Endodermal cell (in vitro differentiated cells): Measurements from ENCODE around the gene RASGRF2. TPM values are rescaled to one million over a fixed set of nuclear protein-coding genes. Genes with fewer than 3 reads are reported as not detected.

Experiments
- DNase-seq: peaks from one replicate; pipeline ENCODE4 v3.0.0-alpha.2; 2017
- H3K27ac ChIP-seq: 2 replicates; pipeline ENCODE4 v1.5.1; 2013; ENCODE audit warnings: mild to moderate bottlenecking, low read depth, low read length, moderate library complexity
- H3K27me3 ChIP-seq: 2 replicates; pipeline ENCODE4 v1.6.1; 2013; ENCODE audit warnings: mild to moderate bottlenecking, low read length, moderate library complexity; ENCODE audit not compliant: insufficient read depth, control insufficient read depth, poor library complexity, severe bottlenecking
- H3K36me3 ChIP-seq: 2 replicates; pipeline ENCODE4 v1.7.0; 2013; ENCODE audit warnings: mild to moderate bottlenecking, low read length, moderate library complexity; ENCODE audit not compliant: control insufficient read depth, insufficient read depth
- H3K4me1 ChIP-seq: one replicate; pipeline ENCODE4 v1.7.0; 2013; ENCODE audit warnings: low read length; ENCODE audit not compliant: control insufficient read depth, insufficient read depth
- H3K4me3 ChIP-seq: 2 replicates; pipeline ENCODE4 v1.5.1; 2013; ENCODE audit warnings: mild to moderate bottlenecking, low read length, moderate library complexity
- H3K9ac ChIP-seq: 2 replicates; pipeline ENCODE4 v1.6.1; 2013; ENCODE audit warnings: mild to moderate bottlenecking, low read length, moderate library complexity; ENCODE audit not compliant: poor library complexity, severe bottlenecking; ENCODE audit errors: extremely low read depth
- H3K9me3 ChIP-seq: 2 replicates; pipeline ENCODE4 v1.6.1; 2013; ENCODE audit warnings: mild to moderate bottlenecking, low read length, moderate library complexity; ENCODE audit not compliant: control insufficient read depth
- H3K27ac Mint-ChIP-seq: 2 replicates; pipeline ENCODE4 v1.8.0; 2020; ENCODE audit warnings: mixed read lengths
- H3K27me3 Mint-ChIP-seq: 2 replicates; pipeline ENCODE4 v1.8.0; 2021; ENCODE audit warnings: mild to moderate bottlenecking, mixed read lengths; ENCODE audit not compliant: insufficient read depth
- H3K36me3 Mint-ChIP-seq: 2 replicates; pipeline ENCODE4 v1.8.0; 2020; ENCODE audit warnings: low read depth, mixed read lengths
- H3K4me1 Mint-ChIP-seq: 2 replicates; pipeline ENCODE4 v1.8.0; 2020; ENCODE audit warnings: mixed read lengths
- H3K4me3 Mint-ChIP-seq: 2 replicates; pipeline ENCODE4 v1.8.0; 2020; ENCODE audit warnings: mild to moderate bottlenecking, moderate library complexity, mixed read lengths
- H3K9me3 Mint-ChIP-seq: 2 replicates; pipeline ENCODE4 v1.8.0; 2020; ENCODE audit warnings: mild to moderate bottlenecking, mixed read lengths
- CTCF ChIP-seq: fragments of 200-600 bp; sonication (generic); conservative IDR thresholded peaks from 2 replicates; pipeline ENCODE4 v1.5.0; 2021; ENCODE audit warnings: antibody characterized with exemption, mild to moderate bottlenecking
- WGBS, 2 experiments: methylation state at CpG; one replicate each; pipeline versions ENCODE4 v1.1.5 to v1.1.7; 2013; ENCODE audit warnings: missing lambda C conversion rate in 2 of 2, mixed read lengths in 1 of 2; ENCODE audit not compliant: insufficient coverage in 1 of 2, insufficient read length in 1 of 2; 5-methylcytosine and 5-hydroxymethylcytosine counted together
- long read RNA-seq, 4 experiments: library from polyadenylated mRNA in 2 of 4; library from RNA in 1 of 4; library from capped mRNA in 1 of 4; stranded (forward) in 3 of 4; unstranded in 1 of 4; transcript quantifications; one replicate each; pipeline ENCODE4 v2.0.0, GENCODE V29; 2020 to 2021; ENCODE audit warnings: inconsistent platforms in 1 of 4
- polyA plus RNA-seq, 2 experiments: library from polyadenylated mRNA; stranded (reverse); fragments of 50-300 nt; gene quantifications; one replicate each; pipeline ENCODE4 v1.2.3, GENCODE V29; 2013
- total RNA-seq, 2 donors: library from RNA; stranded (reverse); fragmentation: NEBNext Ultra II Directional in 1 of 2; extraction: Animal tissue kit (Norgen Biotek cat#: 25700) in 1 of 2; gene quantifications; 2 replicates in 1 of 2; 3 replicates in 1 of 2; pipeline ENCODE4 v1.2.1, GENCODE V29; 2021

RASGRF2 gene
- 10 to 100 TPM in 1 of 2 donors, under 1 TPM in 1; 0.64 to 14.4 TPM for total RNA-seq
- polyA plus RNA-seq (2013, experiment 1 of 2) = 2.4 TPM
- polyA plus RNA-seq (2013, experiment 2 of 2) = 2.0 TPM
- long read RNA-seq, experiment 1 = 0 reads
- long read RNA-seq, experiment 2, partial matches to known transcripts = 1 of 3 reads
- long read RNA-seq, experiment 2, other reads (novel, unspliced or antisense) = 2 of 3 reads
- long read RNA-seq, experiment 3, full-length matches to known transcripts = 1 of 60 reads
- long read RNA-seq, experiment 3, partial matches to known transcripts = 7 of 60 reads
- long read RNA-seq, experiment 3, other reads (novel, unspliced or antisense) = 52 of 60 reads
- long read RNA-seq, experiment 4 = 0 reads

- H3K4me3 ChIP-seq = peak within 1 kb of the TSS; percentile 75
- no peak within 1 kb of the TSS for H3K27ac ChIP-seq
- H3K36me3 Mint-ChIP-seq = no peaks in the 10 kb centered on the region
- peaks cover 55% of the 10 kb centered on the region for H3K27me3 ChIP-seq
- peaks cover 61% of the 10 kb centered on the region for H3K27me3 Mint-ChIP-seq
- no peak within 1 kb of the TSS for H3K9ac ChIP-seq
- H3K4me3 Mint-ChIP-seq = peak within 1 kb of the TSS; percentile 62
- H3K36me3 ChIP-seq = no peaks in the 10 kb centered on the region
- peak; percentile 88 for DNase-seq
- no peak for TF ChIP-seq CTCF
- peaks cover 32% of the 10 kb centered on the region for H3K4me1 Mint-ChIP-seq
- no peak within 1 kb of the TSS for H3K27ac Mint-ChIP-seq
- H3K9me3 Mint-ChIP-seq = no peaks in the 10 kb centered on the region
- no peaks in the 10 kb centered on the region for H3K9me3 ChIP-seq
- no peaks in the 10 kb centered on the region for H3K4me1 ChIP-seq
- WGBS, 2 experiments = 7 to 17% methylated on average over 19 to 66 of the region's 66 CpGs
Measured at GRCh38 chr5:80959768-80960442, at the start of gene RASGRF2. RASGRF2 (plus strand) TSS chr5:80960363; CDS start chr5:80960739, 376 bp downstream.

- DNase-seq = no peak
- no peak overlapping the region for H3K4me3 ChIP-seq
- H3K4me1 ChIP-seq = no peaks in the 10 kb centered on the region
- Mint-ChIP-seq H3K4me1 (no peaks in the 10 kb centered on the region), H3K36me3 (peaks cover 5% of the 10 kb centered on the region), H3K9me3 (peaks cover 7% of the 10 kb centered on the region), H3K27me3 (no peaks in the 10 kb centered on the region), H3K27ac (no peak overlapping the region), H3K4me3 (no peak overlapping the region)
- WGBS, 2 experiments = 93 to 94% methylated on average over 2 to 3 of the region's 3 CpGs
- peaks cover 5% of the 10 kb centered on the region for H3K9me3 ChIP-seq
- H3K9ac ChIP-seq = no peak overlapping the region
- H3K27ac ChIP-seq = no peak overlapping the region
- H3K27me3 ChIP-seq = no peaks in the 10 kb centered on the region
- no peak for TF ChIP-seq CTCF
- H3K36me3 ChIP-seq = no peaks in the 10 kb centered on the region
Measured at GRCh38 chr5:80912479-80912878, 47.7 kb upstream of the RASGRF2 start.

- no peak overlapping the region for H3K9ac ChIP-seq
- Mint-ChIP-seq H3K27me3 (no peaks in the 10 kb centered on the region), H3K4me1 (no peaks in the 10 kb centered on the region), H3K9me3 (peaks cover 7% of the 10 kb centered on the region), H3K4me3 (no peak overlapping the region), H3K27ac (no peak overlapping the region), H3K36me3 (peaks cover 5% of the 10 kb centered on the region)
- H3K27ac ChIP-seq = no peak overlapping the region
- H3K4me1 ChIP-seq = no peaks in the 10 kb centered on the region
- TF ChIP-seq CTCF = no peak
- H3K4me3 ChIP-seq = no peak overlapping the region
- no peaks in the 10 kb centered on the region for H3K27me3 ChIP-seq
- peaks cover 5% of the 10 kb centered on the region for H3K9me3 ChIP-seq
- no peaks in the 10 kb centered on the region for H3K36me3 ChIP-seq
- 81 to 100% methylated on average over 1 of the region's 1 CpG for WGBS, 2 experiments
- no peak for DNase-seq
Measured at GRCh38 chr5:80915716-80916115, 44.4 kb upstream of the RASGRF2 start.
